Stimulated activated CD4-positive, alpha-beta T cell treated with anti-CD3 and anti-CD28 coated beads, TNF-alpha, amount 100 ng/mL, for 48 hours (primary cell): ENCODE measurements around the gene NRCAM.

Source experiments
- DNase-seq, 3 donors: peaks; one replicate each; pipeline ENCODE4 v3.0.0-alpha.2; 2020; ENCODE audit warnings: low read depth in 3 of 3

NRCAM gene

GRCh38 chr7:108246227-108246837 is 209.9 kb downstream of the NRCAM start:
- DNase-seq: no peak

- DNase-seq: no peak
Observed at GRCh38 chr7:108245523-108246226, 210.6 kb downstream of the NRCAM start.

- DNase-seq: no peak
Observed at GRCh38 chr7:108244110-108244509, 212.1 kb downstream of the NRCAM start.

GRCh38 chr7:108239501-108240225 is 216.6 kb downstream of the NRCAM start:
- no peak for DNase-seq

GRCh38 chr7:108236681-108237415 is 219.4 kb downstream of the NRCAM start:
- no peak for DNase-seq

- DNase-seq: no peak
Observed at GRCh38 chr7:108235451-108236061, 220.7 kb downstream of the NRCAM start.

GRCh38 chr7:108234971-108235450 is 221.2 kb downstream of the NRCAM start:
- DNase-seq: no peak

GRCh38 chr7:108234281-108234680 is 222.0 kb downstream of the NRCAM start:
- no peak for DNase-seq

GRCh38 chr7:108232076-108232475 is 224.2 kb downstream of the NRCAM start:
- DNase-seq: no peak

- DNase-seq: no peak
Observed at GRCh38 chr7:108231221-108231620, 225.0 kb downstream of the NRCAM start.

GRCh38 chr7:108227366-108227765 is 228.9 kb downstream of the NRCAM start:
- no peak for DNase-seq

GRCh38 chr7:108226816-108227299 is 229.4 kb downstream of the NRCAM start:
- no peak for DNase-seq

GRCh38 chr7:108225531-108226181 is 230.6 kb downstream of the NRCAM start:
- DNase-seq: no peak

- no peak for DNase-seq
Observed at GRCh38 chr7:108224387-108224786, 231.8 kb downstream of the NRCAM start.

- no peak for DNase-seq
Observed at GRCh38 chr7:108222236-108222892, 233.9 kb downstream of the NRCAM start.

GRCh38 chr7:108211382-108212201 is 244.6 kb downstream of the NRCAM start:
- DNase-seq: no peak

- no peak for DNase-seq
Observed at GRCh38 chr7:108210796-108211195, 245.4 kb downstream of the NRCAM start.

- no peak for DNase-seq
Observed at GRCh38 chr7:108205311-108205710, 250.9 kb downstream of the NRCAM start.

GRCh38 chr7:108204281-108204796 is 251.9 kb downstream of the NRCAM start:
- no peak for DNase-seq
